GM21390 (cell line): ENCODE data around the gene MAGT1.
"Not testable (repeated sequence)": the region's sequence is repeated elsewhere in the genome, so short reads cannot be mapped to it uniquely, and the experiment has no call there.

Experiments
- ATAC-seq: cut with Tn5 transposase; IDR thresholded peaks from one replicate; pipeline ENCODE4 v1.9.1; 2021; ENCODE audit not compliant: unreplicated experiment

MAGT1 gene

GRCh38 chrX:77875372-77875771, 19.9 kb downstream of the MAGT1 start:
- no peak for ATAC-seq

DNA sequence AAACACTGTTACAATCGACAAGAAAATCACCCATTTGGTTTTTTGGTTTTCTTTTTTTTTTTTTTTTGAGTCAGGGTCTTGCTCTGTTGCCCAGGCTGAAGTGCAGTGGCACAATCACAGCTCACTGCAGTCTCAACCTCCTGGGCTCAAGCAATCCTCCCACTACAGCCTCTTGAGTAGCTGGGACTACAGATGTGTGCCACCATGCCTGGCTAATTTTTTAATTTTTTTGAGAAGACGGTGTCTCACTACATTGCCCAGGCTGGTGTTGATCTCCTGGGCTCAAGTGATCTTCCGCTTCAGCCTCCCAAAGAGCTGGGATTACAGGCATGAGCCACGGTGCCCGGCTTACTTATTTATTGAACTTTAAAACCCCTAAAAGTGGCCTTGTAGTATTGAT, 63.7 kb downstream of the MAGT1 start:
- not testable (repeated sequence) for ATAC-seq

DNA sequence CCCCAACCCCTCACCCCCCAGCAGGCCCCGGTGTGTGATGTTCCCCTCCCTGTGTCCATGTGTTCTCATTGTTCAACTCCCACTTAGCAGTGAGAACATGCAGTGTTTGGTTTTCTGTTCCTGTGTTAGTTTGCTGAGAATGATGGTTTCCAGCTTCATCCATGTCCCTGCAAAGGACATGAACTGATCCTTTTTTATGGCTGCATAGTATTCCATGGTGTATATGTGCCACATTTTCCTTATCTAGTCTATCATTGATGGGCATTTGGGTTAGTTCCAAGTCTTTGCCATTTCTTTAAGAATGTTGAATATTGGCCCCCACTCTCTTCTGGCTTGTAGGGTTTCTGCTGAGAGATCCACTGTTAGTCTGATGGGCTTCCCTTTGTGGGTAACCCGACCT, 73.2 kb downstream of the MAGT1 start:
- ATAC-seq = not testable (repeated sequence)

- no peak for ATAC-seq
Measured at GRCh38 chrX:77820091-77820727, 75.0 kb downstream of the MAGT1 start.

DNA sequence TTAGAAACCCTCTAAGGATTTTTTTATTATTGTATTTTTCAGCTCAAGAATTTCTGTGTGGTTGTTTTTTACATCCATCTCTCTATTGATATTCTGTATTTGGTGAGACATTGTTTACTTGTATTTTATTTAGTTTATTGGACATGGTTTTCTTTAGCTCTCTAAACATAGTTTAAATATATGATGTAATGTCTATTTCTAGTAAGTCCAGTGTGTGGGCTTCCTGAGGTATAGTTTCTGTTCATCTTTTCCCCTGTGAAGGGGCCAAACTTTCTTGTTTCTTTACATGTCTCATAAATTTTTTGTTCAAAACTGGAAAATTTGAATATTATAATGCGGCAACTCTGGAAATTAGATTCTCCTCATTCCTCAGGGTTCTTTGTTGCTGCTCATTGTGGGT, 81.0 kb downstream of the MAGT1 start:
- no peak for ATAC-seq

- no peak for ATAC-seq
Measured at GRCh38 chrX:77802201-77802600, 93.0 kb downstream of the MAGT1 start.

DNA sequence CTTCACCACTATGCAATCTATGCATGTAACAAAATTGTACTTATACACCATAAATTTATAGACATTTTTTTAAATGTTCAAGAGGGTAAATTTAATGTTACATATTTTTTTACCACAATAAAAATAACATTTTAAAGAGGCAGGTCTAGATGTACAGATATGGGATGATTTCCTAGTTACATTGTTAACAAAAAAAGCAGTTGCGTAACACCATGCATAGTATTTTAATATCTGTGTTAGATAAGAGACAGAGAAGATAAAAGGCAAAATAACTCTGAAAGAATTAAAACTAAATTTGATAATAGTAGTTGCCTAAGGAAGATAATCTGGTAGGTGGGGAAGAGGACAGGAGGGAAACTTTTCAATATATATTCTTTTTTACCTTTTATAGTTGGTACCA, 100.1 kb downstream of the MAGT1 start:
- no peak for ATAC-seq

- ATAC-seq = no peak
Measured at GRCh38 chrX:77793946-77794345, 101.3 kb downstream of the MAGT1 start.

- ATAC-seq = no peak
Measured at GRCh38 chrX:77788050-77788449, 107.2 kb downstream of the MAGT1 start.

DNA sequence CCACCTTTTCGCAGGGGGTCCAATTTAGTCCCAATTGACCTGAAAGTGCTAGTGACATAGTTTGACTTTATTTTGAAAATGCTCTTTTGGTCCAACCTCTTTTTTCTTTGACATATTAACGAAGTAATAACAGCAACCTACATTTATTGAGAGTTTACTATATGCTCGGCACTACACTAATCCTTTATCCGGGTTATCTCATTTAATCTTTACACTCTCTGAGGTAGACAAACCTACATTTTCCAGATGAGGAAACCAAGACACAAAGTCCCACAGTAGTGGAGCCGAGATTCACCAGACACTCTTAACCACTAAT, 108.9 kb downstream of the MAGT1 start:
- ATAC-seq = peak; percentile 12

GRCh38 chrX:77785486-77786364, 109.5 kb downstream of the MAGT1 start, which contains the start of gene ATRX:
ATRX (minus strand) TSS chrX:77786216; CDS start chrX:77786001, 215 bp downstream.
- peak; percentile 93 for ATAC-seq

- ATAC-seq = no peak
Measured at GRCh38 chrX:77779695-77780094, 115.5 kb downstream of the MAGT1 start.

- no peak for ATAC-seq
Measured at GRCh38 chrX:77776659-77777058, 118.6 kb downstream of the MAGT1 start.
